Hepatocyte (in vitro differentiated cells): ENCODE data around the gene CPZ.

Experiments used
- EZH2 ChIP-seq: fragments of 200-600 bp; sonication (generic); IDR thresholded peaks from 2 replicates; pipeline ENCODE4 v1.6.1; 2016; ENCODE audit warnings: antibody characterized with exemption, mild to moderate bottlenecking, borderline replicate concordance
- EZH2phosphoT487 ChIP-seq: fragments of 200-600 bp; sonication (generic); IDR thresholded peaks from one replicate; pipeline ENCODE4 v1.6.1; 2018; ENCODE audit warnings: antibody characterized with exemption, mild to moderate bottlenecking, low read depth, moderate library complexity; ENCODE audit not compliant: unreplicated experiment, severe bottlenecking
- TF ChIP-seq, protein P1 (sequence below): fragments of 200-600 bp; sonication (generic); IDR thresholded peaks from 2 replicates; pipeline ENCODE4 v1.5.1; 2016; ENCODE audit warnings: antibody characterized with exemption, mild to moderate bottlenecking; ENCODE audit not compliant: poor library complexity

DNA sequence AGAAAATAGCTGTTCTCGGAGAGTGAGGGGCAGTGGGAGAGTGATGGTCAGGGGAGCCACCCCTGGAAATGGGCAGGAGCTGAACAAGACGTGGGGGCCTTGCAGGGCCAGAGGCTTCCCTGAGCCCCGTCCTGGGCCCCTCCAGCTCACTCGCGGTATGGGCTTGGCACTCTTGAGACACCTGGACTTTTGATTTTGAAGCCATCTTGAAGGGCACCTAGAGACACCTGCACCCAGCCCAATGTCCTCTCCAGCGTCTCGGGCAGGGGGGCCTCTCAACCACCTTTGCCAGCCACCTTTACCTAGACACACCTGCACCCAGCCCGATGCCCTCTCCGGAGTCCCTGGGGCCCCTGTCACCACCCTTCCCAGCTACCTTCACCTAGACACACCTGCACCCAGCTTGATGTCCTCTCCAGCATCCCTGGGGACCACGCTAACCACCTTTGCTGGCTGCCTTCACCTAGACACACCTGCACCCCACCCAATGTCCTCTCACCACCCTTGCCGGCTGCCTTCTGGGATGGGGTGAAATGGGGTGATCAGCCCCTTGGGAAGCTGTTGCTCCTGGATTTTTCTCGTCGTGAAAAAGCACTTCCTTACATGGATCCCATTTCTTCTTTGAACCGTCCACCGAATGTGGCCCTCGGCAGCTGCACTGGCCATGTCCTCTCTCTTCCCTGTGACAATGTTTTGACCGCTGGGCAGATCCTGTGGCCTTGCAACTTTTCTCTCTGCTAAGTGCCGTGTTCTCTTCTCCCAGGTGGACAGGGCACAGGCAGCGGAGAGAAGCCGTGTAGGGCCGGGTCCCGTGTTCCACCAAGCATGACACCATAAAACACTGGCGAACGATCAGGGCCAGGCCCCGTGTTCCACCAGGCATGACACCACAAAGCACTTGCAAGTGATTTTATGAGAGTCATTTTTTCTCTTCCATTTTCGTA, 47.5 kb downstream of the CPZ start:
- TF ChIP-seq, protein P1, sequence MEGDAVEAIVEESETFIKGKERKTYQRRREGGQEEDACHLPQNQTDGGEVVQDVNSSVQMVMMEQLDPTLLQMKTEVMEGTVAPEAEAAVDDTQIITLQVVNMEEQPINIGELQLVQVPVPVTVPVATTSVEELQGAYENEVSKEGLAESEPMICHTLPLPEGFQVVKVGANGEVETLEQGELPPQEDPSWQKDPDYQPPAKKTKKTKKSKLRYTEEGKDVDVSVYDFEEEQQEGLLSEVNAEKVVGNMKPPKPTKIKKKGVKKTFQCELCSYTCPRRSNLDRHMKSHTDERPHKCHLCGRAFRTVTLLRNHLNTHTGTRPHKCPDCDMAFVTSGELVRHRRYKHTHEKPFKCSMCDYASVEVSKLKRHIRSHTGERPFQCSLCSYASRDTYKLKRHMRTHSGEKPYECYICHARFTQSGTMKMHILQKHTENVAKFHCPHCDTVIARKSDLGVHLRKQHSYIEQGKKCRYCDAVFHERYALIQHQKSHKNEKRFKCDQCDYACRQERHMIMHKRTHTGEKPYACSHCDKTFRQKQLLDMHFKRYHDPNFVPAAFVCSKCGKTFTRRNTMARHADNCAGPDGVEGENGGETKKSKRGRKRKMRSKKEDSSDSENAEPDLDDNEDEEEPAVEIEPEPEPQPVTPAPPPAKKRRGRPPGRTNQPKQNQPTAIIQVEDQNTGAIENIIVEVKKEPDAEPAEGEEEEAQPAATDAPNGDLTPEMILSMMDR, result no peak
- no peak for TF ChIP-seq EZH2
- no peak for TF ChIP-seq EZH2phosphoT487
